ENCODE measurements around the gene UBR7.

UBR7 gene

GRCh38 chr14:93249128-93249831 lies 42.2 kb downstream of the UBR7 start:
- no peak overlapping the region for H3K4me3 ChIP-seq (ENCODE audit: low read depth, low read length)

DNA sequence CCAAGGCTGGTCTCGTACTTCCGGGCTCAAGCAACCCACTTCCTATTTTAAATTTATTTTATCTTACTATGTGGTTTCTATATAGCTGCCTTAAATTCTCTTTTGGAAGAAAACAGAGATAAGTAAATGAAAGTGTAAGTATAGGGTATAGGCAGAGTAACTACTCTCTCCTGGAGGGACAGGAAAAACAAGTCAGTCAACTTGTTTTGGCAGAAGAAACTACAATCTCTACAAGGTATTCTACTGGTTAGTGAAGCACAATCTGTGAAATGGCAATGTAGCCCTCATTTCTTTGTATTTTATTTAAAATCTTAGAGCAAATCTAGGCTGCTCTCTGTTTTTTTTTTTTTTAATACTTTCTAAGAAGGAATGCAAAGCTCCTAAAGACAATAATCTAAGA lies 55.4 kb downstream of the UBR7 start:
- H3K4me3 ChIP-seq (ENCODE audit: low read depth, low read length) = no peak overlapping the region

GRCh38 chr14:93263416-93263815 lies 56.4 kb downstream of the UBR7 start:
- no peak overlapping the region for H3K4me3 ChIP-seq (ENCODE audit: low read depth, low read length)

- H3K4me3 ChIP-seq (ENCODE audit: low read depth, low read length) = no peak overlapping the region
Observed at GRCh38 chr14:93266127-93266526, 59.1 kb downstream of the UBR7 start.

DNA sequence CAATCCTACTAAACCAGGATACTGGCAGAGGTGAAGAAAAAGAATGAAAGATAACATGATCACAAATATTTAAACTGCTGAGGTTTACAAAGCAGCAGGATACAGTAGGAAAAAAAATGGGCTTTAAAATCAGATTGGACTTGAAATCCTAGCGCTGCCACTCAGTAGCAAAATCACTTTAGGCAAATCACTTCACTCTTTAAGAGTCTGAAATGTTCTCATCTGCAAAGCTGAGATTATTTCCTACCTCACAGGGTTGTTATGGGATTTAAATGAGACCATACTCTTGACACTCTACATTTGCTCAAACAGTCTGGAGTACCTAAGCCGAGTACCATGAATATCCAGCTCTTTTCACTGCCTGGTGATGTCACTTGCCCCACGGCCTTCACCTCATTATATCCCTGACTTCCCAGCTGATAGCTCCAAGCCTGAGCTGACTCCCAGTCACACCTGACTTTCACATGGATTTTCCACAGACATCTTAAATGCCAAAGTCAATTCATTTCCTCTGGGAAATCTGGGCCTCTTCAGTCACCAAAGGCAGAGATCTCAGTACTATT lies 60.2 kb downstream of the UBR7 start:
- no peak overlapping the region for H3K4me3 ChIP-seq (ENCODE audit: low read depth, low read length)

GRCh38 chr14:93268406-93268805 lies 61.4 kb downstream of the UBR7 start:
- H3K4me3 ChIP-seq (ENCODE audit: low read depth, low read length) = no peak overlapping the region

GRCh38 chr14:93269341-93270068 lies 62.4 kb downstream of the UBR7 start:
- no peak overlapping the region for H3K4me3 ChIP-seq (ENCODE audit: low read depth, low read length)

- H3K4me3 ChIP-seq (ENCODE audit: low read depth, low read length) = no peak overlapping the region
Observed at GRCh38 chr14:93271111-93271510, 64.1 kb downstream of the UBR7 start.

DNA sequence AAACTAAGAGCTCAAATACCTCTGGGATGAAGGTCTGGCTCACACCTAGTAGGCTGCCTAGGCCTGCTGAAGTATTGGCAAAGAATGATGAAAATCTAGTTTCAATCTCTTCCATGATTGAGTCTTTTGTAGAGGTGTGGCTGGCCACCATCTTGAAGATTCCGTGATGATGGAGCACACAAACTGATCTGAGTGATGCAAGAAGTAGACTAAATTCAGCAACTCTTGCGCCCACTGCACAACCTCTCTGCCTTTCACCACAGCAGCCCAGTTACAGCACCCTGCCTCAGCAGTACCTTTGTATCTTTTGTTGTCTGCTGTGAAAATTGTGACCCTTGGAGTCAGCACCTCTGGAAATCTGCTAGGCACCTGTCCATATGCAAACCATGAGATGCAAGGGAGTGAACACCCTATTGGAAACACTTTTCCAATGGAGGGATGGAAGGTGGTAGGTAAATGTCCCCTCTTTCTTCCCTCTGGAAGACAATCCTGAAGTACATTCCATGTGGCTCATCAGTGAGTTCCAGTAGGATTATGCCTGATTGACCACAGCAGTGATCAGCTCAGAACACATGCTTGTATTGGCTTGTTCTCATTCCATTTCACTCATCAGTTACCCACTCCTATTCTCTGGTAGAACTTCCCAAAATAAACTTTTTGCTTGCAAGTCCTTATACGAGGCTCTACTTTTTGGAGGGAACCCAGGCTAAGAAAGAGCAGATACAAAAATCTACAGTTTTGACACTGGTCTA lies 67.2 kb downstream of the UBR7 start:
- no peak overlapping the region for H3K4me3 ChIP-seq (ENCODE audit: low read depth, low read length)

DNA sequence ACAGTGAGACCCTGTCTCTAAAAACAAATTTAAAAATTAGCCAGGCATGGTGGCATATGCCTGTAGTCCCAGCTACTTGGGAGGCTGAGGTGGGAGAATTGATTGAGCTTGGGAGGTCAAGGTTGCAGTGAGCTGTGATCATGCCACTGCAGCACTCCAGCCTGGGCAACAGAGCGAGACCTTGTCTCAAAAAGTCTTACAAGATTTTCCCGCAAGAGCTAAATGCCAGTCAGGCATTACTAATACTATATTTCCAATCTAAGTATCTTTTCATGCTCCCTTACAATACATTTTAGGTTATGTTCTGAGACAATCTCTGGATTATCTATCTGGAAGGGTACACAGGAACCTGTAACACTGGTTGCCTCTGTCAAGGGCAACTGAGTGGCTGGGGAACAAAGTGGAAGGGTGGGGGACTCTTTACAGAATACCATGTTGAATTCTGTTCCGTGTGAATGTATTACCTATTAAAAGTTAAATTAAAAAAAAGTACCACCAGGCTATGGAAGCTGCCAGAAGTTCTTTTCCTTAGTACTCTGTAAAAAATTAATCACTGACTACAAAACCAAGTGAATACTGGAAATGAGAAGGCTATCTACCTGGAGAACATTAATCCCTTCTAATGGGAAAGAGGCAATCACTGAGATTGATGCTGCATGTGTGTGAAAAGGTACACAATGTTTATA lies 69.1 kb downstream of the UBR7 start:
- H3K4me3 ChIP-seq (ENCODE audit: low read depth, low read length) = no peak overlapping the region
